ENCODE results near the gene PALD1.

GRCh38 chr10:70599319-70599718 is 120.8 kb downstream of the PALD1 start:
- TF ChIP-seq CTCF (IDR thresholded peaks at IDR 0.05) (no peak), POLR2A (IDR thresholded peaks at IDR 0.05) (no peak)

Measured in lower leg skin (tissue), 3 donors.